ENCODE measurements around the gene ZNF195.
"Not testable (repeated sequence)": the region's sequence is repeated elsewhere in the genome, so short reads cannot be mapped to it uniquely, and the experiment has no call there.

The ZNF195 gene

DNA sequence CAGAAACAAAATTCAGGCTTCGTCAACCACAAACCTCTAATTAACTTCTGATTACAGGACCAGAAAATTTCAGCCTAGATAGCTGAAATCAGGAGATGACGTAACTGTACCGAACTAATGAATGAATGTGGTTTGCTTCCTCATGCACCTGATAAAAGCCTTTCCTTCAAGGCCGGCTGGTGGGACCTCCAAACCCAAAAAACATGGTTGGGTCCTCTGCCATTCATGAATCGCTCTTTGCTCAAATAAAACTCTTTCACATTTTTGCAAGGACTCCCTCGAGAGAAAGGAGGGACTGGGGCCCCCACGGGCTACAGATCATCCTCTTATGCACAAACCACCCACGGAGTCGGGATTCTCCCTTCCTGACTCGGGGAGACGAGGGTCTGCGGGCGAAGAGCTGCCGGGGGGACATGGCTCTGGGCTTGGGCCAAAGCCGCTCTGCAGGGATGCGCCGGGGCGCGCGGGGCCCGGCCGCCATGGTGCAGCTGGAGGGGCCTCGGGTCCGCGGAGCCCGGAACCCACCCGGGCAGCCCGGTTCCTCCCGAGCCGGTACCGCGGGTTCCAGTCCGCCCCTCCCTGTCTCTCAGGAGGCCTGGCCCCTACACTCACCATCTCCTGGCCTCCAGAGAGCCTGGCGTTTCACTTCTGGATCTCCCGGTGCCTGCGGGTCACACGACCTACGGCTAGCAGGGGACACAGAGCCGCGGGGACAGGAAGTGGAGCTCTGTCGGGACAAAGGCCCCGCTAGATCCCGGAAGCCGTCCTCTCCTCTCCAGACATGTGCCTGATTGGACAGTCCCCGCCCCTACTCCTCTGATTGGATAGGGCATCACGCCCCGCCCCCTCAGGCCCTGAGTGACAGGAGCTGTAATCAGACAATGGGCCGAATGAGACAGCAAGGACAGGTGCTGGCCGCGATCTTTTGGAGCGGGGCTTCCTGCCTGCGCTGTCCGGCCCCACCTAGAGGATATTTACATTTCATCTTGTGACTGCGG lies at the start of gene ZNF195:
ZNF195 (minus strand) TSS at position 721 of the 998 bp plus-strand sequence; CDS start at position 615, 106 bp downstream.
- DNase-seq, result peak; percentile 100

DNA sequence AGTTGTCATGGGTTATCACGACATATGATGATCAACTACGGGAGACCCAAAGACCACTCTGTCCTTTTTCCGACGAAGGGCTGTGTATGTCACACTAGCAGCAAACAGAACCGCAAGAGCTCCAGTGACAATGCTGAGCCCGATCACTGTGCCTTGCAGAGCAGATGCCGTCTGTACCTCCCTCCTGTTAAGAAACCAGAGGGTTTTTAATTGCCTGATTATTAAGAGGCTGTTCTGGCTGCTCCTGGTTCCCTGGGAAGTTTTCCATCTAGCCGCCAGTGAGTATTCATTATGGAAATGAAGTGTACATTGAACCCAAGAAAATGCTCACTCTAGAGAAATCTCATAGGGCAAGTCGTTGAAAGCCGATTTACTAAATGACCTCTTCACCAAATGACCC lies 49.1 kb upstream of the ZNF195 start:
- DNase-seq, result not testable (repeated sequence)

GRCh38 chr11:3426541-3426940 lies 47.6 kb upstream of the ZNF195 start:
- DNase-seq, result not testable (repeated sequence)

DNA sequence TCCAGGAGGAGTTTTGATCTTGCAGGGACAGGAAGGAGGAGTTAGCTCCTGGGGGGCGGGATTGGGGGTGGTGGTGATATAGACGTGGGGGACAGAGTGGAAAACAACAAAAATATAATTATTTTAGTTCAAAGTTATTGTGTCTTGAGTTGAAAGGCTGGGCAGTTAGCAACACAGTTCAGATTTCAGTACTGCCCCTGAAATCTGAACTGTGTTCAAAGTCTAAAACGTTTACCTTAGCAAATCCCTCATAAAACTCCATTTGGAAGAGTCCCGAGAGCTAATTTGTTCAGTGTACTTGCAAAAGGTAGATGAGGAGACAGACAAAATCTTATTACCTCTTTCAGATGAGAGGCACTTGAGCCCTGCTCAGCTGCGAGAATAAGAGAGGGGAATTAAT lies 45.0 kb upstream of the ZNF195 start:
- DNase-seq, result not testable (repeated sequence)

- peak; percentile 58 for DNase-seq
Measured at GRCh38 chr11:3423138-3423731, 44.3 kb upstream of the ZNF195 start.

GRCh38 chr11:3422380-3423137 lies 43.6 kb upstream of the ZNF195 start:
- DNase-seq, result peak; percentile 98

GRCh38 chr11:3421608-3422379 lies 42.8 kb upstream of the ZNF195 start:
- peak; percentile 49 for DNase-seq

- peak; percentile 39 for DNase-seq
Measured at GRCh38 chr11:3420281-3421042, 41.5 kb upstream of the ZNF195 start.

DNA sequence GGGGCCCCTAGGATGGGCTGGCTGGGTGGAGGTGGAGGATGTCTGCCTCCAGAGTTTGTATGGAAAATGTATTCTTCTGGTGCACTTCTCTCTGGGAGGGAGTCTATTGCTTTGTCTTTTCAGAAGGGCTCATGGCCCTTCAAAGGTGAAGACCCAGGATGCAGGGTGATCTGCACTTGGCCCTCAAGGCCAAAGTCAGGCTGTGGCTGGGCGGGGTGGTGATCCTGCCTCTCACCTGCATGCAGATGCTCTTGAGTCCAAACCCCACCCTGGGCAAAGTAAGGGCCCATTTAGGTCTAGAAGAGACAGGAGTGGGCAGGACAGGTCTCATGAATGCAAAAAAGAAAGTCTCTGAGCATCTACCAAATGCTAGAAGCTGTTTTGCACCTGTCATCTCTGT lies 40.5 kb upstream of the ZNF195 start:
- DNase-seq, result not testable (repeated sequence)

GRCh38 chr11:3417047-3417446 lies 38.1 kb upstream of the ZNF195 start:
- DNase-seq, result peak; percentile 80

GRCh38 chr11:3415301-3415700 lies 36.4 kb upstream of the ZNF195 start:
- DNase-seq, result not testable (repeated sequence)

DNA sequence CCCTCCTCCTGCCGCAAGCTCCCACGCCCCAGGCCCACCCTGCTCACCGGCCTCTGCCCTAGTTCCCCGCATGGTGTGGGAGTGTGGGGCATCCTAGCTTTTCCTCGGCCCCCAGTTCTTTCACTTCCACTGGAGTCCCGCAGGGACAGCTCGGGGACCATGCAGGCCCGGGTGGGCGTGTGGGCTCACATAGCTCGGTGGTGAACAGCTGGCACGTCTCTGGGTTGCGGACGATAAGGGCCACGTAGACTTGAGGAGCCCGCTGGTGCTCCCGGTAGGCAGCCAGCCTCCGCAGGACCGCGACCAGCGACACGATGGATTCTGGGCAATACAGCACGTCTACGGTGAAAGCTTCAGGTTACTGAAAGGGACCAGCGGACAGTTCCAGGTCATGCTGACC lies 34.7 kb upstream of the ZNF195 start:
- not testable (repeated sequence) for DNase-seq

GRCh38 chr11:3412837-3413236 lies 33.9 kb upstream of the ZNF195 start:
- DNase-seq, result no peak

GRCh38 chr11:3408722-3409121 lies 29.8 kb upstream of the ZNF195 start:
- DNase-seq, result peak; percentile 74

- not testable (repeated sequence) for DNase-seq
Measured at GRCh38 chr11:3408058-3408605, 29.2 kb upstream of the ZNF195 start.

- DNase-seq, result not testable (repeated sequence)
Measured at GRCh38 chr11:3406937-3407336, 28.0 kb upstream of the ZNF195 start.

- DNase-seq, result not testable (repeated sequence)
Measured at GRCh38 chr11:3406223-3406875, 27.4 kb upstream of the ZNF195 start.

GRCh38 chr11:3404076-3404925 lies 25.4 kb upstream of the ZNF195 start:
- peak; percentile 34 for DNase-seq

- not testable (repeated sequence) for DNase-seq
Measured at GRCh38 chr11:3402861-3403250, 23.9 kb upstream of the ZNF195 start.
